GM12873 (cell line): ENCODE data around the gene FAM186B.

Experiments used
- CTCF ChIP-seq: IDR thresholded peaks from 2 replicates; pipeline ENCODE4 v1.5.1; 2012; ENCODE audit warnings: low read depth, mild to moderate bottlenecking, moderate library complexity, low read length, control low read depth; ENCODE audit not compliant: insufficient read depth; ENCODE audit errors: missing control alignments

The FAM186B gene

GRCh38 chr12:49559011-49559675 is 46.3 kb downstream of the FAM186B start:
- TF ChIP-seq CTCF = no peak

- TF ChIP-seq CTCF = no peak
These were observed 46.9 kb downstream of the FAM186B start for GRCh38 chr12:49558526-49558925.

- no peak for TF ChIP-seq CTCF
These were observed 47.6 kb downstream of the FAM186B start for GRCh38 chr12:49557917-49558215.

DNA sequence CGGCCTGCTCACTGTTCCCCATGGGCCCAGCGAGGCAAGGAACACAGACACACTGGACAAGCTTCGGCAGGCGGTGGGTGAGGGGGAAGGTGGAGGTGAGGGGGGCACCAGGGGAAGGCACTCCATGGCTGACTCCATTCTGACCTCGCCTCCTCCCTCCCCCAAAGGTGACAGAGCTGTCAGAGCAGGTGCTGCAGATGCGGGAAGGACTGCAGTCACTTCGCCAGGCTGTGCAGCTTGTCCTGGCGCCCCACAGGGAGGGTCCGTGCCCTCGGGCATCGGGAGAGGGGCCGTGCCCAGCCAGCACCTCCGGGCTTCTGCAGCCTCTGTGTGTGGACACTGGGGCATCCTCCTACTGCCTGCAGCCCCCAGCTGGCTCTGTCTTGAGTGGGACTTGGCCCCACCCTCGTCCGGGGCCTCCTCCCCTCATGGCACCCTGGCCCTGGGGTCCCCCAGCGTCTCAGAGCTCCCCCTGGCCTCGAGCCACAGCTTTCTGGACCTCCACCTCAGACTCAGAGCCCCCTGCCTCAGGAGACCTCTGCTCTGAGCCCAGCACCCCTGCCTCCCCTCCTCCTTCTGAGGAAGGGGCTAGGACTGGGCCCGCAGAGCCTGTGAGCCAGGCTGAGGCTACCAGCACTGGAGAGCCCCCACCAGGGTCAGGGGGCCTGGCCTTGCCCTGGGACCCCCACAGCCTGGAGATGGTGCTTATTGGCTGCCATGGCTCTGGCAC is 48.1 kb downstream of the FAM186B start:
- no peak for TF ChIP-seq CTCF

DNA sequence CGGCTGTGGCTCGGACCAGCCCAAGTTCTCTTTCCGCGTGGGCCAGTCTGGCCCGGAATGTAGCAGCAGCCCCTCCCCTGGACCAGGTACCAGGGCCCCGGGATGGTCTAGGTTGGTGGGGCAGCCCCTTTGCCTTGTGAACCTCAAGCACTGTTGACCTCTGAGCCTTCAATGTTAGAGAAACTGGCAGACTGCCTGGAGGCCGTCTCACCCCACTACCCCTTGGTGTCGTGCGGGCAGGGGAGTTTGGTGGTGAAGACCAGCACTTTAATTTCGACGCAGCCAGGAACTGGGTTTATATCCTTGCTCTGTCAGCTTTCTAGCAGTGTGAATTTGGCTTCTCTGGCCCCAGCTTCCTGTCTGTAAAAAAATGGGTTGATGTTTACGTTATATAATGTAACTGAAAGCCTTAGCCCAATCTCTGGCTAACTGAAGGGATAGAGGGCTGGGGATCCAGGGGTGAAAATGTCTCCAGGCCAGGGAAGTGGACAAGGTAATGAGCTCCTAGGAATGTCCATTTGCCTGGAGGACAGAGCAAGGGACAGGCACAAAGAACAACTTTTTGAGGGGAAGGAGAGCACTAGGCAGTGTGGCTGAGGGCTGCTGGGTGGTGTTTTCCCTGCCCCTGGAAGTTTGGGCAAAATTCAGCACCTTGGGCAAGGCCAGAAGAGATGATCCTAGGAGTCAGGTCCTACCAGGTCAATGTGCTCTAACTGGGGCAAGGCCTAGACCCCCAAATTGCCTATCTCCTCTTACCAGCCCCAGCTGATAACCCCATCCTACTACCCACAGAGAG is 48.9 kb downstream of the FAM186B start:
- no peak for TF ChIP-seq CTCF

DNA sequence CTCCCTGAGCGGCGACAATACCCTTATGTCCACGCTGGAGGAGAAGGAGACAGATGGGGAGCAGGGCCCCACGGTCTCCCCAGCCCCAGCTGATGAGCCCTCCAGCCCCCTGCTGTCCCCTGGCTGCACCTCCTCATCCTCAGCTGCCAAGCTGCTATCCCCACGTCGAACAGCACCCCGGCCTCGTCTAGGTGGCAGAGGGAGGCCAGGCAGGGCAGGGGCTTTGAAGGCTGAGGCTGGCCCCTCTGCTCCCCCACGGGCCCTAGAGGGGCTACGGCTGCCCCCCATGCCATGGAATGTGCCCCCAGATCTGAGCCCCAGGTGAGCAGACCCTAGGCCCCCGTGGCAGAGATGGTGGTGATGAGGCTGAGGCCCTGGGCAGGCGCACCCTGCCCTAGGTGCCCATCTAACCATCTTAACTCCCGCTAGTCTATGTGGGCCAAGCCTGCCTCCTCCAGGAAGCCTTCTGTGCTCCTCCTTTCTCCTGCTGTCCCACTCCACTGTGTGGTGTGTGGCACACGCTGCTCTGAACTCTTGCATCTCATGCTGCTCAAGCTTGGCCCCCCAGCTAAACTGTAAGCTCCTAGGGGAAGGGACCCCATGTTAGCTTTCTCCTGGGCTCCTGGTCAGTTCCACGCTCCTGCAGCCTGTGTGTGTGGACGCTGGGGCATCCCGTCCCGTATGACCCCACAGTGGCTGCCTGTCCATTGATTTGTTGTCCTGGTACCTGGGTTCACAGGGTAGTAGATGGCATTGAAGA is 49.6 kb downstream of the FAM186B start:
- TF ChIP-seq CTCF = no peak

DNA sequence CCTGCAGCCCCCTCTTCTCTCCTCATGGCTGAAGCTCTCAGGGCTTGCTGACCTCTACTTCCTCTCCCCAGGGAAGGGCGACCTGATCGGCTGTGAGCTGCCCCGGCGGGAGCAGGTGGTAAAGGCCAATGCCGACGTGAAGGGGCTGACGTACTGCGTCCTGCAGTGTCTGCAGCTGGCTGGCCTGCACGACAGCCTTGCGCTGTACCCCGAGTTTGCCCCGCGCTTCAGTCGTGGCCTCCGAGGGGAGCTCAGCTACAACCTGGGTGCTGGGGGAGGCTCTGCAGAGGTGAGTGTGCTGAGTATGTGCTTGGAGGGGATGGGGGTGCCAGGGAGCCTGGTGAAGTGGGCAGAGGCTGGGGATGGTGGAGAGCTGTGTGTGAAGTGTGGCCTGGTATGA is 51.2 kb downstream of the FAM186B start:
- no peak for TF ChIP-seq CTCF
